HepG2 (cell line): ENCODE measurements around the gene CEP131. TPM values are rescaled to one million over a fixed set of nuclear protein-coding genes. Genes with fewer than 3 reads are reported as not detected.

Experiments
- ADNP ChIP-seq: sonication (generic); formaldehyde crosslinking; IDR thresholded peaks from 2 replicates; pipeline ENCODE4 v1.4.0; 2020; ENCODE audit warnings: missing genetic modification reagents
- HOXA9 ChIP-seq: sonication (generic); formaldehyde crosslinking; IDR thresholded peaks from 2 replicates; pipeline ENCODE4 v1.8.1; 2022; ENCODE audit warnings: missing genetic modification reagents, mild to moderate bottlenecking, moderate library complexity, borderline replicate concordance
- IKZF1 ChIP-seq: fragments of 450-650 bp; IDR thresholded peaks from 2 replicates; pipeline ENCODE4 v1.7.1; 2016
- KAT8 ChIP-seq: IDR thresholded peaks from 2 replicates; pipeline ENCODE4 v1.6.1; 2016; ENCODE audit warnings: missing genetic modification reagents, missing compliant biosample characterization
- MIXL1 ChIP-seq: IDR thresholded peaks from 2 replicates; pipeline ENCODE4 v1.6.1; 2016
- PRPF4 ChIP-seq: fragments of 200-400 bp; formaldehyde crosslinking; IDR thresholded peaks from 2 replicates; pipeline ENCODE4 v1.6.1; 2016; ENCODE audit warnings: low read length, low read depth; ENCODE audit not compliant: poor library complexity, severe bottlenecking
- ZBTB21 ChIP-seq: sonication (generic); formaldehyde crosslinking; IDR thresholded peaks from 2 replicates; pipeline ENCODE4 v1.4.0; 2020; ENCODE audit warnings: missing genetic modification reagents
- ZFP62 ChIP-seq: sonication (generic); formaldehyde crosslinking; IDR thresholded peaks from 2 replicates; pipeline ENCODE4 v1.4.0; 2020; ENCODE audit warnings: missing genetic modification reagents
- ZFP90 ChIP-seq: sonication (generic); formaldehyde crosslinking; IDR thresholded peaks from 2 replicates; pipeline ENCODE4 v1.8.0; 2022; ENCODE audit warnings: missing genetic modification reagents, mild to moderate bottlenecking, inconsistent platforms, borderline replicate concordance
- ZNF350 ChIP-seq: sonication (generic); formaldehyde crosslinking; IDR thresholded peaks from 2 replicates; pipeline ENCODE4 v1.4.0; 2020; ENCODE audit warnings: mild to moderate bottlenecking, low read depth, missing genetic modification reagents, borderline replicate concordance
- ZNF7 ChIP-seq: IDR thresholded peaks from 2 replicates; pipeline ENCODE4 v1.6.1; 2016; ENCODE audit warnings: missing biosample characterization, missing genetic modification reagents
- ZNF782 ChIP-seq: sonication (generic); formaldehyde crosslinking; IDR thresholded peaks from 2 replicates; pipeline ENCODE4 v1.4.0; 2020; ENCODE audit warnings: missing genetic modification reagents, mild to moderate bottlenecking, borderline replicate concordance
- ZNF883 ChIP-seq: sonication (generic); formaldehyde crosslinking; IDR thresholded peaks from 2 replicates; pipeline ENCODE4 v1.5.1; 2020; ENCODE audit warnings: mild to moderate bottlenecking, missing genetic modification reagents; ENCODE audit errors: not compliant biosample characterization
- polyA plus RNA-seq, 8 experiments: library from polyadenylated mRNA; depleted of rRNA in 3 of 8; stranded (reverse) in 7 of 8; unstranded in 1 of 8; fragments of >200 nt; fragmentation: Illumina TruSeq in 4 of 8; extraction: Trizol in 4 of 8; gene quantifications; 2 replicates each; pipeline versions ENCODE4 v1.2.1 to v1.2.3, GENCODE V29; 2011 to 2016; ENCODE audit warnings: low read depth in 4 of 8, missing spikeins in 1 of 8, mixed read lengths in 1 of 8; ENCODE audit not compliant: insufficient read depth in 1 of 8
- total RNA-seq, 5 experiments: library from RNA; depleted of rRNA; stranded (reverse); fragments of >200 nt; fragmentation: Illumina TruSeq; extraction: Trizol; gene quantifications; 2 replicates each; pipeline ENCODE4 v1.2.3, GENCODE V29; 2016; ENCODE audit warnings: low read depth in 1 of 5
- TF ChIP-seq, protein P1 (sequence below): sonication (generic); formaldehyde crosslinking; IDR thresholded peaks from 2 replicates; pipeline ENCODE4 v1.4.0; 2020; ENCODE audit warnings: missing genetic modification reagents, borderline replicate concordance
- TF ChIP-seq, protein P2 (sequence below): sonication (generic); formaldehyde crosslinking; IDR thresholded peaks from 2 replicates; pipeline ENCODE4 v1.4.0; 2020; ENCODE audit warnings: missing genetic modification reagents
- TF ChIP-seq, protein P3 (sequence below): sonication (generic); formaldehyde crosslinking; conservative IDR thresholded peaks from 2 replicates; pipeline ENCODE4 v1.4.0; 2020; ENCODE audit warnings: missing genetic modification reagents
- TF ChIP-seq, protein P4 (sequence below), 2 experiments: sonication (generic) in 1 of 2; formaldehyde crosslinking in 1 of 2; IDR thresholded peaks; 2 replicates each; pipeline versions ENCODE4 v1.4.0 to v1.6.1; 2016 to 2020; ENCODE audit warnings: borderline replicate concordance in 1 of 2, low read depth in 1 of 2, mild to moderate bottlenecking in 1 of 2, missing genetic modification reagents in 1 of 2

The CEP131 gene
- total and polyA plus RNA-seq, 2 of the 13 experiments (the other 11 are each of a cell fraction or from before 2014, with no cell fraction given) = 5.0 to 16.8 TPM

DNA sequence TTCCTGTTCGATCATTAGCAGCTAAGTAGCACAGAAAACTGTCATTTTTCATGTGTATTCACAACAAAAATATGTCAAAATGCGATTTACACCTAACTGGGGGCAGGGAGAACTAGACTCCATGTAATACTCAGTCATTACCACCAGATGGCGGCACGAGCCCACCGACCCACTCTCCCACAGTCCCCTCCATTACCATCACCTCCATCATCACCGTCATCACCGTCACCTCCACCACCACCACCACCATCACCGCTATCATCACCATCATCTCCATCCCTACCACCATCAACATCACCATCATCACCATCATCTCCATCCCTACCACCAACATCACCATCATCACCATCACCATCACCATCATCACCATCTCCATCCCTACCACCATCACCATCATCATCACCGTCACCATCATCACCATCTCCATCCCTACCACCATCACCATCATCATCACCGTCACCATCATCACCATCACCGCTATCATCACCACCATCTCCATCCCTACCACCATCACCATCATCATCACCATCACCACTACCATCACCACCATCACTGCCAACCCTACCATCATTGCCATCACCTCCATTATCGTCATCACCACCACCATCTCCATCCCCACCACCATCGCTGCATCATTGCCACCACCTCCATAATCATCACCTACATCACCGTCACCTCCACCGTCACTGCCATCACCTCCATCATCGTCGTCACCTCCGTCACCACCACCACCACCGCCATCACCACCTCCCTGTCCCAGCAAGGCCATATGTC, 30.8 kb upstream of the CEP131 start (continued):
- TF ChIP-seq, protein P1, sequence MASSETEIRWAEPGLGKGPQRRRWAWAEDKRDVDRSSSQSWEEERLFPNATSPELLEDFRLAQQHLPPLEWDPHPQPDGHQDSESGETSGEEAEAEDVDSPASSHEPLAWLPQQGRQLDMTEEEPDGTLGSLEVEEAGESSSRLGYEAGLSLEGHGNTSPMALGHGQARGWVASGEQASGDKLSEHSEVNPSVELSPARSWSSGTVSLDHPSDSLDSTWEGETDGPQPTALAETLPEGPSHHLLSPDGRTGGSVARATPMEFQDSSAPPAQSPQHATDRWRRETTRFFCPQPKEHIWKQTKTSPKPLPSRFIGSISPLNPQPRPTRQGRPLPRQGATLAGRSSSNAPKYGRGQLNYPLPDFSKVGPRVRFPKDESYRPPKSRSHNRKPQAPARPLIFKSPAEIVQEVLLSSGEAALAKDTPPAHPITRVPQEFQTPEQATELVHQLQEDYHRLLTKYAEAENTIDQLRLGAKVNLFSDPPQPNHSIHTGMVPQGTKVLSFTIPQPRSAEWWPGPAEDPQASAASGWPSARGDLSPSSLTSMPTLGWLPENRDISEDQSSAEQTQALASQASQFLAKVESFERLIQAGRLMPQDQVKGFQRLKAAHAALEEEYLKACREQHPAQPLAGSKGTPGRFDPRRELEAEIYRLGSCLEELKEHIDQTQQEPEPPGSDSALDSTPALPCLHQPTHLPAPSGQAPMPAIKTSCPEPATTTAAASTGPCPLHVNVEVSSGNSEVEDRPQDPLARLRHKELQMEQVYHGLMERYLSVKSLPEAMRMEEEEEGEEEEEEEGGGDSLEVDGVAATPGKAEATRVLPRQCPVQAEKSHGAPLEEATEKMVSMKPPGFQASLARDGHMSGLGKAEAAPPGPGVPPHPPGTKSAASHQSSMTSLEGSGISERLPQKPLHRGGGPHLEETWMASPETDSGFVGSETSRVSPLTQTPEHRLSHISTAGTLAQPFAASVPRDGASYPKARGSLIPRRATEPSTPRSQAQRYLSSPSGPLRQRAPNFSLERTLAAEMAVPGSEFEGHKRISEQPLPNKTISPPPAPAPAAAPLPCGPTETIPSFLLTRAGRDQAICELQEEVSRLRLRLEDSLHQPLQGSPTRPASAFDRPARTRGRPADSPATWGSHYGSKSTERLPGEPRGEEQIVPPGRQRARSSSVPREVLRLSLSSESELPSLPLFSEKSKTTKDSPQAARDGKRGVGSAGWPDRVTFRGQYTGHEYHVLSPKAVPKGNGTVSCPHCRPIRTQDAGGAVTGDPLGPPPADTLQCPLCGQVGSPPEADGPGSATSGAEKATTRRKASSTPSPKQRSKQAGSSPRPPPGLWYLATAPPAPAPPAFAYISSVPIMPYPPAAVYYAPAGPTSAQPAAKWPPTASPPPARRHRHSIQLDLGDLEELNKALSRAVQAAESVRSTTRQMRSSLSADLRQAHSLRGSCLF (CRISPR knock-in tag) = no peak
- TF ChIP-seq KAT8 (CRISPR knock-in tag) (no peak), ZNF883 (CRISPR knock-in tag) (no peak), ZNF7 (CRISPR knock-in tag) (no peak), ZFP62 (no peak), ZFP90 (CRISPR knock-in tag) (0 out of 2 replicates have a peak, but pooled peaks have one; percentile 25), PRPF4 (no peak), ZNF350 (CRISPR knock-in tag) (0 out of 2 replicates have a peak, but pooled peaks have one; percentile 12), ZNF782 (no peak), IKZF1 (peak; percentile 91), ZBTB21 (CRISPR knock-in tag) (no peak), ADNP (no peak), MIXL1 (CRISPR knock-in tag) (no peak), HOXA9 (peak; percentile 61; the same call in 1 of the 2 replicates)
- TF ChIP-seq, protein P2, sequence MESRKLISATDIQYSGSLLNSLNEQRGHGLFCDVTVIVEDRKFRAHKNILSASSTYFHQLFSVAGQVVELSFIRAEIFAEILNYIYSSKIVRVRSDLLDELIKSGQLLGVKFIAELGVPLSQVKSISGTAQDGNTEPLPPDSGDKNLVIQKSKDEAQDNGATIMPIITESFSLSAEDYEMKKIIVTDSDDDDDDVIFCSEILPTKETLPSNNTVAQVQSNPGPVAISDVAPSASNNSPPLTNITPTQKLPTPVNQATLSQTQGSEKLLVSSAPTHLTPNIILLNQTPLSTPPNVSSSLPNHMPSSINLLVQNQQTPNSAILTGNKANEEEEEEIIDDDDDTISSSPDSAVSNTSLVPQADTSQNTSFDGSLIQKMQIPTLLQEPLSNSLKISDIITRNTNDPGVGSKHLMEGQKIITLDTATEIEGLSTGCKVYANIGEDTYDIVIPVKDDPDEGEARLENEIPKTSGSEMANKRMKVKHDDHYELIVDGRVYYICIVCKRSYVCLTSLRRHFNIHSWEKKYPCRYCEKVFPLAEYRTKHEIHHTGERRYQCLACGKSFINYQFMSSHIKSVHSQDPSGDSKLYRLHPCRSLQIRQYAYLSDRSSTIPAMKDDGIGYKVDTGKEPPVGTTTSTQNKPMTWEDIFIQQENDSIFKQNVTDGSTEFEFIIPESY = no peak
- TF ChIP-seq, protein P3, sequence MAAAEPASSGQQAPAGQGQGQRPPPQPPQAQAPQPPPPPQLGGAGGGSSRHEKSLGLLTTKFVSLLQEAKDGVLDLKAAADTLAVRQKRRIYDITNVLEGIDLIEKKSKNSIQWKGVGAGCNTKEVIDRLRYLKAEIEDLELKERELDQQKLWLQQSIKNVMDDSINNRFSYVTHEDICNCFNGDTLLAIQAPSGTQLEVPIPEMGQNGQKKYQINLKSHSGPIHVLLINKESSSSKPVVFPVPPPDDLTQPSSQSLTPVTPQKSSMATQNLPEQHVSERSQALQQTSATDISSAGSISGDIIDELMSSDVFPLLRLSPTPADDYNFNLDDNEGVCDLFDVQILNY (CRISPR knock-in tag) = no peak
- TF ChIP-seq, protein P4, sequence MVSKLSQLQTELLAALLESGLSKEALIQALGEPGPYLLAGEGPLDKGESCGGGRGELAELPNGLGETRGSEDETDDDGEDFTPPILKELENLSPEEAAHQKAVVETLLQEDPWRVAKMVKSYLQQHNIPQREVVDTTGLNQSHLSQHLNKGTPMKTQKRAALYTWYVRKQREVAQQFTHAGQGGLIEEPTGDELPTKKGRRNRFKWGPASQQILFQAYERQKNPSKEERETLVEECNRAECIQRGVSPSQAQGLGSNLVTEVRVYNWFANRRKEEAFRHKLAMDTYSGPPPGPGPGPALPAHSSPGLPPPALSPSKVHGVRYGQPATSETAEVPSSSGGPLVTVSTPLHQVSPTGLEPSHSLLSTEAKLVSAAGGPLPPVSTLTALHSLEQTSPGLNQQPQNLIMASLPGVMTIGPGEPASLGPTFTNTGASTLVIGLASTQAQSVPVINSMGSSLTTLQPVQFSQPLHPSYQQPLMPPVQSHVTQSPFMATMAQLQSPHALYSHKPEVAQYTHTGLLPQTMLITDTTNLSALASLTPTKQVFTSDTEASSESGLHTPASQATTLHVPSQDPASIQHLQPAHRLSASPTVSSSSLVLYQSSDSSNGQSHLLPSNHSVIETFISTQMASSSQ (IDR thresholded peaks at IDR 0.05; ENCODE audit: low read depth) = no peak
- TF ChIP-seq, protein P4 (CRISPR knock-in tag; IDR thresholded peaks at IDR 0.05; ENCODE audit: borderline replicate concordance) = no peak
